ENCODE measurements around the gene CST7.

CST7 gene

DNA sequence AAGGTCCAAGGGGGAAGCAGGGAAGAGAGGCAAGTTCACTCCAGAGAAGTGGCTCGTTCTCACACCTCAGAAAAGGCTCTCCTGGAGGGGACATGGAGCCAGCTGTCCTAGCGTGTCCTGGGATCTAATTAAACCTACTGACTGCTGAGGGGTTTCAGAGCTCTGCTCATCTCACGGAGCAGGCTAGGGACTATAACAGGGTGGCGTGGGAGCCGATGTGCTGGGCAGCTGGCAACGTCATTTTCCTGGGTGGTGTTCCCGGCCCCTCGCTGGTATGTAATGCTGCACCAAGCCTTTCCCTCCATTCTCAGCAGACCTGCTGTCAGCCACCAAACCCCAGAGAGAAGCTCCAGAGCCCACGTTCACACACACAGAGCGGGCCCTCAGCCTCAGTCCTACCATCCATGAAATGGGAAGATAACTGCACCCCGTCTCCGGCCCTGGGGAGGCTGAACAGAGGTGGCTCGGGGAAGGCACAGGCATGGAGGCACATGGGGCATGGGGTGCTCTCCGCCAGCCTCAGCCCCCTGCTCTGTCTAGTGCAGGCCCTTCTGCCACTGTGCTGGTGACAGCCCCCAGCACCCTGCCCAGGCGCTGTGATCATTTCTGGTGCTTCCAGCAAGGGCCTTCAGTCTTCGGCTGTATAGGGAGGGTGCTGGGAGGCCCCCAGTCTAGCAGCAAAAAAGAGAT lies 1.9 kb downstream of the CST7 start:
- DNase-seq, result no peak

- DNase-seq, result no peak
Measured at GRCh38 chr20:24951536-24952083, 2.5 kb downstream of the CST7 start.

DNA sequence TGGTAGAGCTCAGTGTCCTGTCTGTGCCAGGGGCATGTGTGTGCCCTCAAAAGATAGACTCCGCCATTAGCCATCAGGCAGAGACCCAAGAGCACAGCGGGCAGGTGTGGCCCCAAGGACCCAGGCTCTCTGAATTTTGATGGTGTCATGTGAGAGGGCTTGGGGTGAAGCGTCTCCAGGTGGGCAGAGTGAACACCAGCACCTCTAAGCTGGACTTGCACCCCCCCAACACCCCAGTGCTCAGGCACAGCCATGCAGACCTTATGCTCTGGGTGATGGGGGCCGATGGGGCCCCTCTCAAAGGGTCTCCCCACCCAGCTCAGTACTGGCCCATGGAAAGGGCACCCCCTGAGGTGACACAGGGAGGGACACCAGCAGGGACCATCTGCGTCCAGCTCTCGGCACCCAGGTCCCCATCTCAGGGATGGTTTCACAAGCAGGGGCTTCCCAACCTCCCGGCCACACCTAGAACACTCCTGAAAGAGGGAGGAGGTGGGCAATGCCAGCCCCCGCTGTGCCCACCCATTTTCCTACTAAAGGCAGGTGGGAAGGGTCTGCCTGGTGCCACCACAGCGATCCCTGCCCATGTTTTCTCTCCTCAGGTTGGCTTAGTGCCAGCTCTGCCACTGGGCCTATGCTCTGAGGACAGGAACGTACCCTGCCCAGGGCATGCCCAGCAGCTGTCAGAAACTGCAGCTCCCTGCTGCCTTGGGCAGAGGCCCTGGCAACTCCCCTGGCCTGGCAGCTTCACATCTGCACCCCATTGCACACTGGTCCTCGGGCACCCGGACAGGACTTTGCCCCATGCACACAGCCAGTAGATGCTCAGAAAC lies 3.5 kb downstream of the CST7 start:
- no peak for DNase-seq

- DNase-seq, result no peak
Measured at GRCh38 chr20:24953209-24953575, 4.1 kb downstream of the CST7 start.

GRCh38 chr20:24953621-24954133 lies 4.6 kb downstream of the CST7 start:
- DNase-seq, result no peak

DNA sequence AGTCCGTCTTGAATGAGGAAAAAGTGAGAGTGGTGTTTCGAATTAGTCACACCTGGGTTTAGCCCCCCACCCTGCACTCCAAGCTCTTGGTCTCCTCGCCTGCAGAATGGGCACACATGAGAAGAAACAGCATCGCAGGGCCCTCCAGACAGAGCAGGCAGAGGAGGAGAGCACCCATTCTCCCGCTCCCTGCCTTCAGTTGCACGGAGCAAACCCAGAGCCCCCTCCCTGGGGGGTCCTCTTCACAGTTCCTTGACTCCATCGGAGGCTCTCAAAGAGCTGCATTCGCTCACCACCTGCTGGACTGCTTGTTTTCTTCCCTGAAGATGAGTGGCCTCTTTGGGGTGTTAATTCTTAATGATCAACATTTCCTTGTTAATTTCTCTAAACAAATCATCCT lies 5.1 kb downstream of the CST7 start:
- DNase-seq, result no peak

GRCh38 chr20:24954566-24954965 lies 5.5 kb downstream of the CST7 start:
- no peak for DNase-seq

GRCh38 chr20:24955045-24955444 lies 6.0 kb downstream of the CST7 start:
- no peak for DNase-seq

DNA sequence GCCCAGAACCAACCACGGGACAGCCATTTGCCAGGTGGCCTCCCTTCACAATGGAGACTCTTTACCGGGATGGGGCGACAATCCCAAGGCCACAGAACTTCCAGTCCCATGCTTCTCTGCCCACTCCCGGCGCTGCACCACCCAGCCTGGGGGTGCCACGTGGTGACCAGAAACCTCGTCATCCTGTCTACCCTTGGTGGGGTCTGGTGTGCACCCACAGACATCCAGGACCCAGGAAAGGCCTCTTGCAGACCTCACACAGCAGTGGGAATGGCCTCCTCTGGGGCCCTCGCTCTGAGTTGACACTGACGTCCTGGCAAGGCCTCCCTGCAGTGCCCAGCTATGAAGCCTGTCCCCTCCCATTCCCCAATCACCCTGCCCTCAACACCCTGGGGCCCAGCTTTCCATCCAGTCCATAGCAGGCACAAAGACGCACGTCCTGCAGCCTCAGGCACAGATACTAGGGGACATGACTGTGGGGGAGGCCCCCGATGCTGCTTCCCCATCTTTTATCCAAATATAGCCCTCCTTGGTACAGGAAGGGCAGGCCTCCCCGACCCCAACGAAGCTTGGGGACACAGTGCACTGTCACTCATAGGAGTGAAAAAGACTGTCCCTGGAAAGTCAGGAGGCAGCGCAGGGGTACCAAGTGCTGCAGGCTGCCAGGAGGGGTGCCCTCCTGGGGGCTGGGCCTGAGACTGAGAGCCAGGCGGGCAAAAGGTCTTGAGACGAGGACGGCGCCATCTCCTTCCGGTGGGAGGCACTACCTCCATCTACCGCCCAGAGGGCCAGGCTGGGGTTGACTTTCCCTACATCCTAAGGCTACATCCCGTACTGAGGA lies 7.2 kb downstream of the CST7 start:
- no peak for DNase-seq

GRCh38 chr20:24957326-24958016 lies 8.4 kb downstream of the CST7 start:
- no peak for DNase-seq

DNA sequence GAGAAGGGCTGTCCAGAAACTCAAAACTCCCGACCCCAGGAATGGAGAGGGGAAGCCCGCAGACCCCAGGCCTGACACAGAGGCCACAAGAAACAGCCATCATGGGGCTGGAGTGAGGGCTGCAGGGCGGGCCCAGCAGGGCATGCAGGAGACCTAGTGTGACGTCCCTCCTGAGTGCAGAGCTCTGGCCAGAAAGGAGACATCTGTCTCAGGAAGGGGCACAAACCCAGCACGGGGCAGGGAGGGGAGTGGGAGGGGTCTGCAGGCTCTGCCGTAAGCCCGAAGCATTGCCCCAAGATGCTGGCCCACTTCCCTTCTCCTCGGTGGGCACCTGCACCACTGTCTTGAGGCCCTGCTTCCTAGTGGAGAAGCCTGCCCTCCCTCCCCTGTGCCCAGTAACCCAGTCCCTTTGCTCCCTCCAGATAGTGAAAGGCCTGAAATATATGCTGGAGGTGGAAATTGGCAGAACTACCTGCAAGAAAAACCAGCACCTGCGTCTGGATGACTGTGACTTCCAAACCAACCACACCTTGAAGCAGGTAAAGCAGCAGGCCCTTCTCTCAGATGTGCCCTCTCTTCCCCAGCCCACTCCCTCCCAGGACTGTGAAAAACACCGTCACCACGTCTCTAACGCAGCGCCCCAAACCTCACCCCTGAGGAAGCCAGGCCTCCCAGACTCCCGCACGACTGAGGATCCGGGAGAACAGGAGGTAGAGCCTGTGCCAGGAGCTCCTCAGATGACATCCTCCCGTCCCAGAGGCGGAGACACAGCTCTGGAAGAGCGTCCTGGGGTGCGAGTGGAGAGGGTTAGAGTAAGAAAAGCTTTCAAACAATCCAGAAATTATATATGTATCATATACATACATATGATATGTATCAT lies 9.7 kb downstream of the CST7 start:
- no peak for DNase-seq

GRCh38 chr20:24959591-24960301 lies 10.7 kb downstream of the CST7 start:
- no peak for DNase-seq

DNA sequence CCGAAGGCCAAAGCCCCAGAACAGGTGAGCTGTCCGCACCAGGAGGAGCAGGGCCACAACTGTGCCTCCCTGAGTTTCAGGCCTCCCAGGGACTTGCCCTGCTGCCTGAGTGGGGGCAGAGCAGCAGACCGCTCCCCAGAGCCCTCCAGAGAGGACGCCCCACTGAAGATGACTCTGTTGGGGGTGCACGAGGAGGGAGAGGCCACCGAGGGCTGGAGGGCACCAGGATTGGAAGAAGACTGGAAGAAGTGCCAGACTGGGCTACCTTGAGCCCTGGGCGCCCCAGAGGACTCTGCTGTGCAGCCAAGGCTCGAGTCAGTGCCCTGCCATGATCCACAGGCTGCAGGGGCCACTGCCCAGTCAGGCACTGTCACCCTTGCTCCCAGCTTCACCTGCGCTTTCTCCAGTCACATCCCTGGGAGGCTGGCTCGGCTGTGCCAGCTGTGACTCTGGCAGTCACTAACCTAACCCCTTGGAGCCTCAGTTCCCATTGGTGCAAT lies 11.3 kb downstream of the CST7 start:
- DNase-seq, result no peak

DNA sequence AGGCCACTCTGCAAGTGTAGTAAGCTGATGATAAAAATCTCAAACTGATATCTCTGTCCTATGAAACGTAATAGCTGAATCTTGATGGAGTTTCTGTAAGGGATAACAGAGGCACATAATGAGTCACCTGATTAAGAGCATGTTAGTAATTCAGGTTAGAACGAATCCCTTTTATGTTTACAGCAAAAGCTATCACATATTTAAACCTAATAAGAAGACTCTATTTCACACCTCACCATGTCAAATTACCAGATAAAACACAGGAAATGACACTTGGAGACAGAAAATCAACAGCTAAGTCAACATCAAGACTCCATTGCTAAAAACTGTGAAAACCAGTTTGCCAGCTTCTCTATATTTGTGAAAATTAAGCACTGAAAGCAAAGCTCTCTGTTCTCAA lies 11.8 kb downstream of the CST7 start:
- DNase-seq, result no peak

GRCh38 chr20:24961384-24962181 lies 12.5 kb downstream of the CST7 start:
- no peak for DNase-seq

GRCh38 chr20:24962182-24962492 lies 13.1 kb downstream of the CST7 start:
- no peak for DNase-seq

GRCh38 chr20:24962510-24962909 lies 13.4 kb downstream of the CST7 start:
- DNase-seq, result no peak

DNA sequence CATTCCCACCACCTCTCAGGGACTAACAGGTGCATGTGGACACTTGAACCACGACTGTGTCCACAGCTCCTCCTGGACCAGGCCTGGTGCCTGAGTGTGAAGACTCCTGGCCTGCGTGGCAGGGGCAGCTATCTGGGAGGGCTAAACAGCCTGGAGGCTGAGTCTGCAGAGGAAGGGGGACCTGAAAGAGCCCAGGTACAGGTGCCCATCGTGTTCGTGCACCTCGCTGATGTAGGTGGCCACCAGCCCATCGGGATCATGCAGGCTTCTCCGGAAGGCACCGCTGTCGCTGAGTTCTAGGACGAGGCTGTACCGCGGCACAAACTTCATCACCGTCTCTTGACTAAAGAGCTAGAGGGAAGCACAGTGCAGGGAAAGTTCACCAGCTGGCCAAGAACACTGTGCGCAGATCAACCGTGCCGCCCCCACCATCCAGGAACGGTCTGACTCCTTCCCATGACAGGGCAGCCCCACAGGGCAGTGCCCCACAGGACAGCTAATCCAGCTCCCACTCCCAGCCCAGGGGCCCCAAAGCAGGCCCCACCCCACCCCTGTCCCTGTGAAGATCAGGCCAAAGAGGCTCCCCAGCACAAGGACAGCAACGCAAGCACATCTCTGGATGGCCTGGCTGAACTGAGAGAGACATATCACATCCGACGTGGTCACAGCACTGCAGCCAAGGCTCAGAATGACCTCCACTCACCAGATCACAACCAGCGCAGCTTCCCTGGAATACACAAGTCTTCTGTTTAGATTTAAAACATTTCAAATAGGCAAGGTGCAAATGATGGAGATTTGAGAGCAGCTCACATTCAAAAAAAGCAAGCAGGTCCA lies 14.8 kb downstream of the CST7 start:
- no peak for DNase-seq

- no peak for DNase-seq
Measured at GRCh38 chr20:24964506-24964840, 15.4 kb downstream of the CST7 start.
